ENCODE data around the gene SLCO4C1. TPM values are rescaled to one million over a fixed set of nuclear protein-coding genes. Genes with fewer than 3 reads are reported as not detected.

The SLCO4C1 gene
- total and polyA plus RNA-seq, 9 of the 15 experiments (the other 6 are each of a cell fraction or from before 2014, with no cell fraction given), result 0.04 to 1.1 (median 0.13) TPM; not detected in 1

DNA sequence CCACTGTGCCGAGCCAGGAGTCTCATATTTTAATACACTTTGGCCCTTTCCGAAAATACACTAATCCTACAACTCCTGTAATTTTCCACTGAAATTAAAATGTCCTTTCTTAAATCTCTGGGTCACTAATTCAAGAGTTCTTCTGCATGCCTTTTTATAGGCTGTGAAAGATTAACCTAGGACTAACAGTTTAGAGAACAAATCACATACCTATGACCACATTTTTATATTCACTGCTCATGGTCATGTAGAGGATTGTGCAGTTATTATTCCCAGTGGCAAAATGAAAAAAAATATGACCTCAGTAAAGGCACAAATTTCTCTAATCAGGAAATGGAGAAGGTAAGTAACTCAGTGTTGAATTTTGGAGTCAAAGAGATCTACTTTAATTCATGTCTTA lies 33.4 kb downstream of the SLCO4C1 start (continued):
- TF ChIP-seq, protein P1, sequence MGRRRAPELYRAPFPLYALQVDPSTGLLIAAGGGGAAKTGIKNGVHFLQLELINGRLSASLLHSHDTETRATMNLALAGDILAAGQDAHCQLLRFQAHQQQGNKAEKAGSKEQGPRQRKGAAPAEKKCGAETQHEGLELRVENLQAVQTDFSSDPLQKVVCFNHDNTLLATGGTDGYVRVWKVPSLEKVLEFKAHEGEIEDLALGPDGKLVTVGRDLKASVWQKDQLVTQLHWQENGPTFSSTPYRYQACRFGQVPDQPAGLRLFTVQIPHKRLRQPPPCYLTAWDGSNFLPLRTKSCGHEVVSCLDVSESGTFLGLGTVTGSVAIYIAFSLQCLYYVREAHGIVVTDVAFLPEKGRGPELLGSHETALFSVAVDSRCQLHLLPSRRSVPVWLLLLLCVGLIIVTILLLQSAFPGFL (CRISPR knock-in tag; IDR thresholded peaks at IDR 0.05), result no peak

DNA sequence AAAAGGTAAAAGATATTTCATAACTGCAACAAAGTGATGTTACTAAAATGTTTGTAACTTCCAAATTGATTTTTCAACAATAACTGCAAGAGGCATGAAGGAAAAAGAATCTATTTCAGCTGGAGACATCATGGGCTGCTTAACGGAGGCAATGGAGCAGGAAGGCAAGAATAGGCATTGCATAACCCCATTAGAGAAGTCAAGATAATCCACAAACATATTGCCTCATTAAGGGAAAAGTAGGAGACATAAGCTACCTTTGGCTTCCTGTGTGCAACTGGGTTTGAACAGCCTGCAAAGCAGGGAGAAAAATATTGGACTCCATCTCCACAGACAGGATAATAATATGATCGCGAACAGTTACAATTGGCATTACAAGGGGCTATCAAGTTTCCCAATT lies 46.7 kb downstream of the SLCO4C1 start:
- ChIA-PET POLR2A (no interaction called here), CTCF (ENCODE audit: low intra/inter-chr PET ratio) (no interaction called here)
- WGBS (ENCODE audit: insufficient coverage, low coverage, missing lambda C conversion rate), result 6% methylated on average over 3 of the region's 3 CpGs
- Histone ChIP-seq H3K27me3 (ENCODE audit: control insufficient read depth in 2 of 2, insufficient read depth in 2 of 2, low read length in 2 of 2) (no peaks in the 10 kb centered on the region), H3K9me3 (replicated peaks; ENCODE audit: control insufficient read depth, insufficient read depth, low read depth, low read length) (no peaks in the 10 kb centered on the region), H3K27ac (ENCODE audit: extremely low read depth, low read depth, low read length) (no peak overlapping the region), H3K9ac (ENCODE audit: insufficient read depth in 1 of 2, low read depth in 2 of 2, low read length in 2 of 2) (no peak overlapping the region), H4K20me1 (replicated peaks; ENCODE audit: control insufficient read depth, insufficient read depth, low read length) (no peaks in the 10 kb centered on the region), H3K4me2 (ENCODE audit: insufficient read depth, low read length) (no peak overlapping the region), H3K4me1 (replicated peaks in 1 of 2; ENCODE audit: control insufficient read depth in 2 of 2, insufficient read depth in 2 of 2, low read length in 2 of 2) (no peaks in the 10 kb centered on the region), H3K9me1 (ENCODE audit: control insufficient read depth, insufficient read depth, low read length) (no peaks in the 10 kb centered on the region), H3K79me2 (ENCODE audit: control insufficient read depth, insufficient read depth, low read length) (no peaks in the 10 kb centered on the region), H3K36me3 (ENCODE audit: control insufficient read depth, insufficient read depth, low read length) (no peaks in the 10 kb centered on the region), H3K4me3 (no peak overlapping the region), H2AFZ (ENCODE audit: low read depth, low read length) (no peak overlapping the region)
- FAIRE-seq (no peak), DNase-seq (ENCODE audit: extremely low read depth in 1 of 4, low spot score in 3 of 4) (no peak), ATAC-seq (no peak)
- intact Hi-C loops (cut with micrococcal nuclease) (no loop called here), in situ Hi-C loops (cut with MboI) (no loop called here)
- no TSS peak for BruUV-seq (replicated peaks)
- TF ChIP-seq ZNF551 (CRISPR knock-in tag; IDR thresholded peaks at IDR 0.05) (no peak), CEBPB (tag; IDR thresholded peaks at IDR 0.05) (no peak), ZNF507 (tag; conservative IDR thresholded peaks at IDR 0.05) (no peak), ZNF644 (tag; IDR thresholded peaks at IDR 0.05; ENCODE audit: low read depth) (no peak), WHSC1 (IDR thresholded peaks at IDR 0.05; ENCODE audit: low read length) (no peak), ETS2 (tag; IDR thresholded peaks at IDR 0.05; ENCODE audit: borderline replicate concordance, poor library complexity, severe bottlenecking) (no peak)
- TF ChIP-seq, protein P2, sequence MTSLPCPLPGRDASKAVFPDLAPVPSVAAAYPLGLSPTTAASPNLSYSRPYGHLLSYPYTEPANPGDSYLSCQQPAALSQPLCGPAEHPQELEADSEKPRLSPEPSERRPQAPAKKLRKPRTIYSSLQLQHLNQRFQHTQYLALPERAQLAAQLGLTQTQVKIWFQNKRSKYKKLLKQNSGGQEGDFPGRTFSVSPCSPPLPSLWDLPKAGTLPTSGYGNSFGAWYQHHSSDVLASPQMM (CRISPR knock-in tag; IDR thresholded peaks at IDR 0.05), result no peak
- TF ChIP-seq, protein P3, sequence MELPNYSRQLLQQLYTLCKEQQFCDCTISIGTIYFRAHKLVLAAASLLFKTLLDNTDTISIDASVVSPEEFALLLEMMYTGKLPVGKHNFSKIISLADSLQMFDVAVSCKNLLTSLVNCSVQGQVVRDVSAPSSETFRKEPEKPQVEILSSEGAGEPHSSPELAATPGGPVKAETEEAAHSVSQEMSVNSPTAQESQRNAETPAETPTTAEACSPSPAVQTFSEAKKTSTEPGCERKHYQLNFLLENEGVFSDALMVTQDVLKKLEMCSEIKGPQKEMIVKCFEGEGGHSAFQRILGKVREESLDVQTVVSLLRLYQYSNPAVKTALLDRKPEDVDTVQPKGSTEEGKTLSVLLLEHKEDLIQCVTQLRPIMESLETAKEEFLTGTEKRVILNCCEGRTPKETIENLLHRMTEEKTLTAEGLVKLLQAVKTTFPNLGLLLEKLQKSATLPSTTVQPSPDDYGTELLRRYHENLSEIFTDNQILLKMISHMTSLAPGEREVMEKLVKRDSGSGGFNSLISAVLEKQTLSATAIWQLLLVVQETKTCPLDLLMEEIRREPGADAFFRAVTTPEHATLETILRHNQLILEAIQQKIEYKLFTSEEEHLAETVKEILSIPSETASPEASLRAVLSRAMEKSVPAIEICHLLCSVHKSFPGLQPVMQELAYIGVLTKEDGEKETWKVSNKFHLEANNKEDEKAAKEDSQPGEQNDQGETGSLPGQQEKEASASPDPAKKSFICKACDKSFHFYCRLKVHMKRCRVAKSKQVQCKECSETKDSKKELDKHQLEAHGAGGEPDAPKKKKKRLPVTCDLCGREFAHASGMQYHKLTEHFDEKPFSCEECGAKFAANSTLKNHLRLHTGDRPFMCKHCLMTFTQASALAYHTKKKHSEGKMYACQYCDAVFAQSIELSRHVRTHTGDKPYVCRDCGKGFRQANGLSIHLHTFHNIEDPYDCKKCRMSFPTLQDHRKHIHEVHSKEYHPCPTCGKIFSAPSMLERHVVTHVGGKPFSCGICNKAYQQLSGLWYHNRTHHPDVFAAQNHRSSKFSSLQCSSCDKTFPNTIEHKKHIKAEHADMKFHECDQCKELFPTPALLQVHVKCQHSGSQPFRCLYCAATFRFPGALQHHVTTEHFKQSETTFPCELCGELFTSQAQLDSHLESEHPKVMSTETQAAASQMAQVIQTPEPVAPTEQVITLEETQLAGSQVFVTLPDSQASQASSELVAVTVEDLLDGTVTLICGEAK (IDR thresholded peaks at IDR 0.05), result no peak
- TF ChIP-seq, protein P3 (CRISPR knock-in tag; IDR thresholded peaks at IDR 0.05), result no peak

Data from K562 (cell line).